Measurements from ENCODE around the gene PRSS27. TPM values are rescaled to one million over a fixed set of nuclear protein-coding genes. Genes with fewer than 3 reads are reported as not detected.

Gene PRSS27
- total and polyA plus RNA-seq, 2 donors (not counting 3 experiments of a cell fraction or from before 2014, with no cell fraction given), result 0.33 to 0.53 TPM

DNA sequence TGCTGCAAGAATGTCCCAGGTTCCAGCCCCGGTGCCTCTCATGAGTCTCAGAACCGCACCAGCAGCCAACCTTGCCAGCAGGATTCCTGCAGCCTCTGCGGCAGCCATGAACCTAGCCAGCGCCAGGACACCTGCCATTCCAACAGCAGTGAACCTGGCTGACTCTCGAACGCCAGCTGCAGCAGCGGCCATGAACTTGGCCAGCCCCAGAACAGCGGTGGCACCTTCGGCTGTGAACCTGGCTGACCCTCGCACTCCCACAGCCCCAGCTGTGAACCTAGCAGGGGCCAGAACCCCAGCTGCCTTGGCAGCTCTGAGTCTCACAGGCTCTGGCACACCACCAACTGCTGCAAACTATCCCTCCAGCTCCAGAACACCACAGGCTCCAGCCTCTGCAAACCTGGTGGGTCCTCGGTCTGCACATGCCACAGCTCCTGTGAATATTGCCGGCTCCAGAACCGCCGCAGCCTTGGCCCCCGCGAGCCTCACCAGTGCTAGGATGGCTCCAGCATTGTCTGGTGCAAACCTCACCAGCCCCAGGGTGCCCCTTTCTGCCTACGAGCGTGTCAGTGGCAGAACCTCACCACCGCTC lies 47.2 kb upstream of the PRSS27 start:
- no peak overlapping the region for H3K27ac ChIP-seq (ENCODE audit: insufficient read depth, low read depth, low read length)
- no peak overlapping the region for H3K9ac ChIP-seq (replicated peaks; ENCODE audit: extremely low read depth, insufficient read depth, low read length)
- H2AFZ ChIP-seq (ENCODE audit: low read depth, low read length), result no peak overlapping the region
- no peak overlapping the region for H3K4me2 ChIP-seq (ENCODE audit: insufficient read depth, low read length)
- no peaks in the 10 kb centered on the region for H3K27me3 ChIP-seq (ENCODE audit: control insufficient read depth in 2 of 2, insufficient read depth in 2 of 2, low read length in 2 of 2)
- no peaks in the 10 kb centered on the region for H4K20me1 ChIP-seq (replicated peaks; ENCODE audit: control insufficient read depth, extremely low read depth, insufficient read depth, low read length)
- H3K36me3 ChIP-seq (ENCODE audit: control insufficient read depth in 2 of 2, extremely low read depth in 1 of 2, insufficient read depth in 2 of 2, low read length in 2 of 2), result peaks cover 60 to 89% of the 10 kb centered on the region in 2 experiments
- FAIRE-seq (no peak), DNase-seq (ENCODE audit: low read depth, low spot score) (no peak)
- peaks cover 62% of the 10 kb centered on the region for H3K79me2 ChIP-seq (ENCODE audit: control insufficient read depth, insufficient read depth, low read length)
- H3K9me3 ChIP-seq (replicated peaks; ENCODE audit: control insufficient read depth, insufficient read depth, low read length), result no peaks in the 10 kb centered on the region
- TF ChIP-seq JUN (IDR thresholded peaks at IDR 0.05; ENCODE audit: borderline replicate concordance, insufficient read depth, insufficient read length, low read depth), result no peak
- TF ChIP-seq CTCF (IDR thresholded peaks at IDR 0.05; ENCODE audit: extremely low read depth in 1 of 2, insufficient read depth in 1 of 2, low read depth in 1 of 2, low read length in 2 of 2), result no peak
- no peak for TF ChIP-seq GATA2 (IDR thresholded peaks at IDR 0.05; ENCODE audit: insufficient read depth, insufficient read length, low read depth, low read length)
- TF ChIP-seq POLR2A (IDR thresholded peaks at IDR 0.05; ENCODE audit: low read depth, low read length), result no peak
- no peak for TF ChIP-seq EZH2 (IDR thresholded peaks at IDR 0.05; ENCODE audit: borderline replicate concordance, low read depth, low read length, severe bottlenecking)
- no peak for TF ChIP-seq MYC (IDR thresholded peaks at IDR 0.05; ENCODE audit: low read depth, low read length)
- TF ChIP-seq POLR2AphosphoS5 (IDR thresholded peaks at IDR 0.05; ENCODE audit: insufficient read depth, low read depth, low read length), result no peak
- H3K9me1 ChIP-seq (replicated peaks; ENCODE audit: control insufficient read depth, extremely low read depth, insufficient read depth, low read length), result no peaks in the 10 kb centered on the region
- BruUV-seq (replicated peaks), result no TSS peak
- CTCF ChIA-PET, result interaction anchor here (1.2 to 1.3 kb wide), 2 partner anchors 8 to 9 kb away, joined by 3 read pairs; no protein-coding TSS in a partner anchor
- H3K4me1 ChIP-seq (ENCODE audit: control insufficient read depth, extremely low read depth, insufficient read depth, low read length), result no peaks in the 10 kb centered on the region
- dilution Hi-C loops (cut with MboI; ENCODE audit: extremely low pct_ligation_motif_present, low sequenced_read_pairs) (no loop called here), intact Hi-C loops (cut with micrococcal nuclease) (no loop called here)
- POLR2A ChIA-PET, result no interaction called here
- H3K4me3 ChIP-seq (replicated peaks in 1 of 3; ENCODE audit: insufficient read depth in 1 of 3, low read depth in 1 of 3, low read length in 3 of 3), result no peak overlapping the region

Data from endothelial cell of umbilical vein (primary cell).